Pons (tissue), 1 donor: ENCODE measurements around the gene TRAF3.
"Not testable (repeated sequence)": the region's sequence is repeated elsewhere in the genome, so short reads cannot be mapped to it uniquely, and the experiment has no call there.

Experiments used
- DNase-seq: peaks from one replicate; pipeline ENCODE4 v3.0.0-alpha.2; 2016; ENCODE audit warnings: low spot score

Gene TRAF3

GRCh38 chr14:102807013-102807406, 29.8 kb downstream of the TRAF3 start:
- DNase-seq: no peak

GRCh38 chr14:102809870-102810269, 32.6 kb downstream of the TRAF3 start:
- no peak for DNase-seq

GRCh38 chr14:102810523-102810922, 33.3 kb downstream of the TRAF3 start:
- DNase-seq: no peak

GRCh38 chr14:102811254-102811963, 34.2 kb downstream of the TRAF3 start:
- no peak for DNase-seq

- DNase-seq: no peak
These were observed 34.7 kb downstream of the TRAF3 start for GRCh38 chr14:102811971-102812370.

- no peak for DNase-seq
These were observed 36.4 kb downstream of the TRAF3 start for GRCh38 chr14:102813691-102814090.

DNA sequence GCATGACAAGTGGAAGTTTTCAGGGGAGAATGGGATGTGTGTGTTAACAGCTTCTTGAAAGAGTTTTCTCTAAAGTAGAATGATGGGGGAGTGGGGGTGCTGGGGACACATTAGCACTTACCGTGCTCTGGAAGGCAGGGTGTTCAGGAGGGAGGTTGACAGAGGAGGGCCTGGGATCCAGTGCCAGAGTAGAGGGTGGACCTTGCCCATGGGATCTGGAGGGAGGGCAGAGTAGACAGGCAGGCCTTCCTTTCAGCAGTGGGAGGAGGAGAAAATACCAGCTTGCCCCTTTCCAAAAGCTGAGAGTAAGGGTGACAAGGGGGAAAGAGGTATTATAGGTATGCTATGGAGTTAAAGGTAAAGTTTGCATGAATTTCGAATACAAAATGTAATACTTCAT, 40.1 kb downstream of the TRAF3 start:
- no peak for DNase-seq

DNA sequence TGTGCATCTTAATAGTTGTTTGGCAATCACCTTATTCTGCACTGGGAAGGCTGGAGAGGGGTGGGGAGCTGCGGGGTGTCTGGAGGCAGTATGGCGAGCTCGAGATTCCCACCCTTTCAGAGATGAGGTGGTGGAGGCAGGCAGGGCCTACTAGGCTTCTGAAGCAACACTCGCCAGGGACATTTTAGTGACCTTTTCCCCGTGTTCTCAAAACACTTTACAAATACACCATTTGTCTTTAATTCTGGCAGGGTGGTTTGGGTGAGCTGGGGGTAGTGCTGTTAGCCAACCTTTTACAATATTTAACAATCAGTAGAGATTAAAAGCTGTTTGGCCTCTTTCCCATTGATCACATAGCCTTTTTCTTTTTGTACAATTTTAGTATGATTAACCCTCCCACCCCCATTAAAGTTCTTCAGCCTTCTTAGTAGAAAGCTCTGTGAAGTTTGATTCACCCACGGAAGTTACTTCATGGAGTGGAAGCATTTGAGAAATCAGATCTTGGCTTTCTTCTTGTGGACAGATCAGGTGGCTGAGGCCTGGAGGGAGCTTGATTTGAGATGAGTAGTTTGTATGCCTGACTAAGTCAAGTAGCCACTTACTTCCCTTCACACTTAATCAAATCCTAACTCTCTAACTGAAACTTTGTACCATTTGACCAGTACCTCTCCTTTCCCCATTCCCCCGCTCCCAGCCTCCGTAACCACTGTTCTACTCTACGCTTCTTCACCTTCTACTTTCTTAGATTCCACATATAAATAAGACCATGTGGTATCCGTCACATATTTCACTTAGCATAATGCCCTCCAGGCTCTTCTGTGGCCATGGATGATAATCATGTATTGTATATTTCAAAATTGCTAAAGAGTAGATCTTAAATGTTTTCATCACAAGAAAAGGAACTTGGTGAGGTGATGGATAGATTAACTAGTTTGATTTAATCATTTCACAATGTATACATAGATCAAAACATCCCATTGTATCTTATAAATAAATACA, 41.0 kb downstream of the TRAF3 start:
- DNase-seq: no peak

GRCh38 chr14:102819176-102819628, 42.0 kb downstream of the TRAF3 start:
- DNase-seq: no peak

DNA sequence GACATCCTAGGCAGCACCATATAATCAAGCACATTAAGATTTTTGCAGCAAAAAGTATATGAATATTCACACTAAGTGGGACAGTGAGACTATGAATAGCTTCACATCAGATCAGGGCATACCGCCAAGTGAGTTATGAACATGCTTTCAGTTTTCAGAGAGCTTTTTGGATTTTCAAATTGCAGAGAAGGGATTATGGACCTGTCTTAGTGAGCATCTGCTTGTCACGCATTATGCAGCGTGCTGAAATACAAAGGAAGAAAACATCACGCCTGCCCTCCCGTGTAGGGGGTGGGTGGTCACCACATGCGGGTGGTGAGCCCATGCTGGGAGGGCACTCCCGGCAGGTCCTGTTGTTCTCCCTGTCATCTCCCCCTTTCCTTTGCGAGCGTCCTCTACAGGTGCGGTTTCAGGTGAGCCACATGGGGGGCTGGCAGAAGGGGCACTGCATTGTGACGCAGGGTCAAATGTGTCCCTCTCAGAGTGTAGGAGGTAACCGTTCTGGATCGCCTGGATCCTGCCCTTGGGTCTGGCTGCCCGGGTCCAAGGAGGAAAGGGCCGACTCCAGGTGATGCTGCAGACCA, 42.6 kb downstream of the TRAF3 start:
- DNase-seq: no peak

DNA sequence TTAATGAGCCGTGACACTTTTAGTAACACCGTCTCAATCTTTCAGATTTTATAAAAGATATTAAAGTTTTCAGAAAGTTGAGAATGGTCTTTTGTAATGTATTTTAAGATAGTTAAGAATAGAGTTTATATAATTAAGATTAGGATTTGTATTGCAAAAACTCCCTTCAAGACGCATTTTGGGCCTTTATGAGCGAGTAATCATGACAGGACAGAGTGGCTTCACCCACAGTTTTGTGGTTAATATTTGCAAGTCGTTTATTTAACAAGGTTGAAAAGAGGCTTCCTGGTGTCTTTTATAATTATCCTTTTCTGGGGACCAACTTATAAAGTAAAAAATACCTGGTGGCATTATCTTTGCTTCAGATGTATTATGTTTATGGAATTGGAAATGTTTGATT, 44.0 kb downstream of the TRAF3 start:
- DNase-seq: no peak

- DNase-seq: no peak
These were observed 45.1 kb downstream of the TRAF3 start for GRCh38 chr14:102822311-102822863.

- DNase-seq: not testable (repeated sequence)
These were observed 45.6 kb downstream of the TRAF3 start for GRCh38 chr14:102822887-102823286.

- no peak for DNase-seq
These were observed 46.3 kb downstream of the TRAF3 start for GRCh38 chr14:102823546-102823945.

GRCh38 chr14:102824832-102825231, 47.6 kb downstream of the TRAF3 start:
- DNase-seq: peak; percentile 29

GRCh38 chr14:102825307-102826095, 48.3 kb downstream of the TRAF3 start:
- DNase-seq: no peak

GRCh38 chr14:102826161-102826560, 48.9 kb downstream of the TRAF3 start:
- no peak for DNase-seq

DNA sequence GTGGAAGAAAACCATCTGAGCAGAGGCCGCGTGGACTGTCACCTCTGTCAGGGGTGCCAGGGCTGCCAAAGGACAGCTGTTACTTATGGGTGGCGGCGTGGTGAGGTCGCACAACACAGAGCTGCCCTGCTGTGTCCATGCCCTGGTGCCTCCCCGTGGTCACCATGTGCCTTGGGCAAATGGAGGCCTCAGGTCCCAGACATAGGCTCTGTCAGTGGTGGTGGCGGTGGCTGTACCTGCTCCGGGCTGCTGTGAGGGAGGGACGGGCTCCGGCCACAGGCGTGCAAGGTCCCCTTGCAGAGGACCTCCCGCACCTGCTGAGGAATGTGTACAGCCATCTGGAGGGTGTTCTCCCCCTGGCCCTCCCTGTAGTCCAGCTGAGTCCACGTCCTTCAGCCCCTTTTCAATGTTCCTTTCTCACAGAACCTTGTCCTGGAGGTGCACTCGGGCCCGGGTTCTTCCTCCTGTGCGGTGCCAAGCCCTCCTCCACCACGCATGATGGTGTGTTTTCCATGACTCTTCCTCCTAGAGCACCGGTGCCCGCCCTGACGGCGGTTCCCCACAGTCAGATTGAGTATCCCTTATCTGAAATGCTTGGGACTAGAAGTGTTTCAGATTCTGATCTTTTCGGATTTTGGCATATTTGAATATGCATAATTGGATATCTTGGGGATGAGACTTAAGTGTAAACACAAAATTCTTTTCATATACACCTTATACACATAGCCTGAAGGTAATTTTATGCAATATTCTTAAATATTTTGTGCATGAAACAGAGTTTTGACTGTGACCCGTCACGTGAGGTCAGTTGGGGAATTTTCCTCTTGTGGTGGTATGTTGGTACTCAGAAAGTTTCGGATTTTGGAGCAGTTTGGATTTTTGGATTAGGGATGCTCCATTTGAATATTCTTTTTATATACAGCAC, 49.8 kb downstream of the TRAF3 start:
- no peak for DNase-seq

DNA sequence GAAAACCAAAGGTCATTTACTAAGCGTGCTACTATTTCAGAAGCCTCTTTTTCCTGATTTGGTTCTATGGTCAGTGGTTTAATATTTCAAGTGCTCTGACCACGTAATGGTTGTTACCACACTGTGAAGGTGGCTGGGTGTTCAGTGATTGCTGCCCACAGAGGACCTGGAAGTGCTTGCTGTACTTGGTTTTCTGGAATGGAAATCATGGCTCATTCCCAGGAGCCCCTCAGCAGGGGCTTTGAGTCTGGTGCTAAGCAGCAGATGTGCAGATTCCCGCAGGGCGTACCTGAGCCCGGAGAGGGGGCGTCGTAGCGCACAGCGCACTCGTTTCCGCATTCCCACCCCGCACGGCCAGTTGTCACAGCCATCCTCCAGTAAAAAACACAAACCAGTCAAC, 50.5 kb downstream of the TRAF3 start:
- no peak for DNase-seq

GRCh38 chr14:102828151-102828550, 50.9 kb downstream of the TRAF3 start:
- no peak for DNase-seq
